IPS-11a (cell line): ENCODE measurements around the gene TRIM44.
"Not testable (repeated sequence)": the region's sequence is repeated elsewhere in the genome, so short reads cannot be mapped to it uniquely, and the experiment has no call there.

Experiments used
- H3K4me3 ChIP-seq: one replicate; pipeline ENCODE4 v1.5.1; 2013; ENCODE audit warnings: low read depth, low read length, control low read depth

The TRIM44 gene

GRCh38 chr11:35714882-35715627 is 52.5 kb downstream of the TRIM44 start:
- H3K4me3 ChIP-seq, result no peak overlapping the region

GRCh38 chr11:35715677-35716076 is 53.1 kb downstream of the TRIM44 start:
- H3K4me3 ChIP-seq, result not testable (repeated sequence)

GRCh38 chr11:35717043-35717442 is 54.5 kb downstream of the TRIM44 start:
- H3K4me3 ChIP-seq, result no peak overlapping the region

- no peak overlapping the region for H3K4me3 ChIP-seq
These were observed 54.9 kb downstream of the TRIM44 start for GRCh38 chr11:35717520-35717919.

- H3K4me3 ChIP-seq, result no peak overlapping the region
These were observed 59.2 kb downstream of the TRIM44 start for GRCh38 chr11:35721651-35722282.

- no peak overlapping the region for H3K4me3 ChIP-seq
These were observed 60.1 kb downstream of the TRIM44 start for GRCh38 chr11:35722641-35723040.

- H3K4me3 ChIP-seq, result no peak overlapping the region
These were observed 60.9 kb downstream of the TRIM44 start for GRCh38 chr11:35723493-35723892.

GRCh38 chr11:35723913-35724312 is 61.3 kb downstream of the TRIM44 start:
- H3K4me3 ChIP-seq, result no peak overlapping the region

- no peak overlapping the region for H3K4me3 ChIP-seq
These were observed 63.3 kb downstream of the TRIM44 start for GRCh38 chr11:35725885-35726284.

- H3K4me3 ChIP-seq, result no peak overlapping the region
These were observed 64.6 kb downstream of the TRIM44 start for GRCh38 chr11:35727140-35727539.

- H3K4me3 ChIP-seq, result no peak overlapping the region
These were observed 67.7 kb downstream of the TRIM44 start for GRCh38 chr11:35730254-35730653.

- no peak overlapping the region for H3K4me3 ChIP-seq
These were observed 72.3 kb downstream of the TRIM44 start for GRCh38 chr11:35734669-35735410.

GRCh38 chr11:35735411-35735810 is 72.8 kb downstream of the TRIM44 start:
- no peak overlapping the region for H3K4me3 ChIP-seq

GRCh38 chr11:35735903-35736302 is 73.3 kb downstream of the TRIM44 start:
- no peak overlapping the region for H3K4me3 ChIP-seq

- no peak overlapping the region for H3K4me3 ChIP-seq
These were observed 74.4 kb downstream of the TRIM44 start for GRCh38 chr11:35736952-35737351.

GRCh38 chr11:35740061-35740799 is 77.7 kb downstream of the TRIM44 start:
- H3K4me3 ChIP-seq, result no peak overlapping the region

GRCh38 chr11:35742707-35743454 is 80.3 kb downstream of the TRIM44 start:
- no peak overlapping the region for H3K4me3 ChIP-seq

GRCh38 chr11:35746356-35747153 is 84.0 kb downstream of the TRIM44 start:
- no peak overlapping the region for H3K4me3 ChIP-seq

- H3K4me3 ChIP-seq, result no peak overlapping the region
These were observed 85.1 kb downstream of the TRIM44 start for GRCh38 chr11:35747668-35748067.

GRCh38 chr11:35748644-35749043 is 86.1 kb downstream of the TRIM44 start:
- no peak overlapping the region for H3K4me3 ChIP-seq
